Measurements from ENCODE around the gene TRIM72. TPM values are rescaled to one million over a fixed set of nuclear protein-coding genes. Genes with fewer than 3 reads are reported as not detected.

Gene TRIM72
- total RNA-seq, 1 experiment from 2014 or later = 1.2 TPM

DNA sequence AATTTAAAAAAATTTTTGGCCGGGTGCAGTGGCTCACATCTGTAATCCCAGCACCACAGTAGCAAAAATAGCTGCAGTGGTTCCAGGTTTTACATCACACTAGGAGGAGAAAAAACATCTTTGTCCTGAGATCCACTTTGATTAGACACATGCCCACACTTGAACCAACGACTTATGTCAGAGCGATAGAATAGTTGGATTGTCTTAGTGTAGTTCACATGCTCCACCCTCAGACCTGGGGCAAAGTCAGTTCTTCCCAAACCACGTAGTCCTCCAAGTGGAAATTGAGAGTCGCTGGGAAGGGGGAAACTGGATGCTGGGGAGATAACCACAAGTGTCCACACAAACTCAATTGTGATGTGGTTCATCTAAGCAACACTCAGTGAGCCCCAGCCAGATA lies 34.4 kb downstream of the TRIM72 start:
- H3K4me1 Mint-ChIP-seq = peaks cover 40 to 45% of the 10 kb centered on the region in 2 experiments
- Histone ChIP-seq H3K79me2 (ENCODE audit: insufficient read depth, low read length) (no peaks in the 10 kb centered on the region), H3K27ac (ENCODE audit: insufficient read length, low read depth, low read length) (no peak overlapping the region), H3K4me1 (ENCODE audit: insufficient read depth, low read length) (peaks cover 6% of the 10 kb centered on the region; the same call in 1 of the 2 replicates), H2AK5ac (ENCODE audit: insufficient read length, low read length) (no peak overlapping the region), H3K27me3 (ENCODE audit: insufficient read depth, low read length) (no peaks in the 10 kb centered on the region), H3K9me3 (ENCODE audit: control insufficient read depth, low read depth, low read length) (no peaks in the 10 kb centered on the region), H3K79me1 (ENCODE audit: insufficient read depth, low read depth, low read length, poor library complexity, severe bottlenecking) (no peaks in the 10 kb centered on the region), H4K8ac (replicated peaks; ENCODE audit: insufficient read length, low read depth, low read length) (peak overlapping the region; percentile 62), H4K20me1 (ENCODE audit: control insufficient read depth, insufficient read depth, insufficient read length) (no peaks in the 10 kb centered on the region), H2BK5ac (ENCODE audit: insufficient read length, low read length) (no peak overlapping the region), H2BK20ac (ENCODE audit: low read depth, low read length, poor library complexity, severe bottlenecking) (no peak overlapping the region), H3T11ph (ENCODE audit: low read length) (no peak overlapping the region), H3K18ac (ENCODE audit: insufficient read length, low read depth, low read length) (no peak overlapping the region), H3K23me2 (ENCODE audit: insufficient read length, low read depth, low read length, poor library complexity, severe bottlenecking) (peaks cover 2% of the 10 kb centered on the region), H3K4me2 (ENCODE audit: insufficient read depth, insufficient read length, low read length) (no peak overlapping the region), H3K4ac (ENCODE audit: low read depth, low read length) (no peak overlapping the region), H3K14ac (ENCODE audit: insufficient read depth, low read length) (no peak overlapping the region), H2BK15ac (ENCODE audit: low read depth, low read length) (no peak overlapping the region; the same call in 1 of the 2 replicates), H3K23ac (ENCODE audit: insufficient read length, low read depth, low read length) (no peak overlapping the region), H4K91ac (ENCODE audit: insufficient read length, low read depth, low read length) (no peak overlapping the region), H3K56ac (ENCODE audit: insufficient read length, low read depth, low read length) (no peak overlapping the region), H2BK120ac (ENCODE audit: low read depth, low read length, poor library complexity, severe bottlenecking) (no peak overlapping the region), H3K9ac (ENCODE audit: extremely low read depth, insufficient read length, low read length) (no peak overlapping the region), H2AFZ (ENCODE audit: low read length) (no peak overlapping the region), H4K5ac (ENCODE audit: insufficient read length, low read depth, low read length) (no peak overlapping the region), H2BK12ac (ENCODE audit: insufficient read length, low read depth, low read length) (peak overlapping the region; percentile 15)
- H3K36me3 Mint-ChIP-seq (ENCODE audit: insufficient read depth in 1 of 3, low read depth in 3 of 3) = no peaks in the 10 kb centered on the region
- DNase-seq = no peak
- WGBS (ENCODE audit: extremely low coverage, insufficient read length, low lambda C conversion rate) = no CpG with 5 or more reads among the region's 5 CpGs
- TF ChIP-seq, protein P1, sequence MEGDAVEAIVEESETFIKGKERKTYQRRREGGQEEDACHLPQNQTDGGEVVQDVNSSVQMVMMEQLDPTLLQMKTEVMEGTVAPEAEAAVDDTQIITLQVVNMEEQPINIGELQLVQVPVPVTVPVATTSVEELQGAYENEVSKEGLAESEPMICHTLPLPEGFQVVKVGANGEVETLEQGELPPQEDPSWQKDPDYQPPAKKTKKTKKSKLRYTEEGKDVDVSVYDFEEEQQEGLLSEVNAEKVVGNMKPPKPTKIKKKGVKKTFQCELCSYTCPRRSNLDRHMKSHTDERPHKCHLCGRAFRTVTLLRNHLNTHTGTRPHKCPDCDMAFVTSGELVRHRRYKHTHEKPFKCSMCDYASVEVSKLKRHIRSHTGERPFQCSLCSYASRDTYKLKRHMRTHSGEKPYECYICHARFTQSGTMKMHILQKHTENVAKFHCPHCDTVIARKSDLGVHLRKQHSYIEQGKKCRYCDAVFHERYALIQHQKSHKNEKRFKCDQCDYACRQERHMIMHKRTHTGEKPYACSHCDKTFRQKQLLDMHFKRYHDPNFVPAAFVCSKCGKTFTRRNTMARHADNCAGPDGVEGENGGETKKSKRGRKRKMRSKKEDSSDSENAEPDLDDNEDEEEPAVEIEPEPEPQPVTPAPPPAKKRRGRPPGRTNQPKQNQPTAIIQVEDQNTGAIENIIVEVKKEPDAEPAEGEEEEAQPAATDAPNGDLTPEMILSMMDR (conservative IDR thresholded peaks at IDR 0.05) = no peak
- no peaks in the 10 kb centered on the region for H3K27me3 Mint-ChIP-seq (ENCODE audit: low read depth)
- no peaks in the 10 kb centered on the region; a peak in 1 of 5 replicates for H3K9me3 Mint-ChIP-seq
- H3K4me3 Mint-ChIP-seq = no peak overlapping the region
- no peak overlapping the region; a peak in 1 of 7 replicates for H3K27ac Mint-ChIP-seq
